ENCODE results near the gene SYCE1L. TPM values are rescaled to one million over a fixed set of nuclear protein-coding genes. Genes with fewer than 3 reads are reported as not detected.

Gene SYCE1L
- total and polyA plus RNA-seq, 7 experiments from 2014 or later = 1.3 to 14.1 (median 4.9) TPM

GRCh38 chr16:77220427-77220826, 21.2 kb downstream of the SYCE1L start:
- H3K4me3 Mint-ChIP-seq = no peak overlapping the region
- no peaks in the 10 kb centered on the region for H3K9me3 Mint-ChIP-seq
- H3K9me3 ChIP-seq (ENCODE audit: control insufficient read depth in 2 of 3, low read length in 3 of 3) = no peaks in the 10 kb centered on the region
- H3K27ac ChIP-seq (ENCODE audit: low read depth, low read length) = no peak overlapping the region
- peak overlapping the region in 1 of 9 donors; percentile 20 for H3K27ac Mint-ChIP-seq
- H3K27me3 Mint-ChIP-seq = peaks cover 0 to 2% (median 0%) of the 10 kb centered on the region in 5 donors
- no peaks in the 10 kb centered on the region for H3K36me3 ChIP-seq (ENCODE audit: control insufficient read depth in 2 of 3, insufficient read depth in 3 of 3, low read length in 3 of 3)
- ChIA-PET POLR2A (no interaction called here), CTCF (no interaction called here)
- peaks cover 0 to 4% (median 0%) of the 10 kb centered on the region in 7 donors for H3K4me1 Mint-ChIP-seq
- H3K36me3 Mint-ChIP-seq = no peaks in the 10 kb centered on the region
- H3K27me3 ChIP-seq (ENCODE audit: control insufficient read depth in 2 of 2, insufficient read depth in 2 of 2, low read length in 2 of 2) = no peaks in the 10 kb centered on the region
- no peak for ATAC-seq
- no peak for DNase-seq
- intact Hi-C loops (cut with micrococcal nuclease) = no loop called here
- no peak overlapping the region for H3K4me3 ChIP-seq (ENCODE audit: low read length)
- no peaks in the 10 kb centered on the region for H3K4me1 ChIP-seq (ENCODE audit: control insufficient read depth in 2 of 2, insufficient read depth in 2 of 2, low read length in 2 of 2)

DNA sequence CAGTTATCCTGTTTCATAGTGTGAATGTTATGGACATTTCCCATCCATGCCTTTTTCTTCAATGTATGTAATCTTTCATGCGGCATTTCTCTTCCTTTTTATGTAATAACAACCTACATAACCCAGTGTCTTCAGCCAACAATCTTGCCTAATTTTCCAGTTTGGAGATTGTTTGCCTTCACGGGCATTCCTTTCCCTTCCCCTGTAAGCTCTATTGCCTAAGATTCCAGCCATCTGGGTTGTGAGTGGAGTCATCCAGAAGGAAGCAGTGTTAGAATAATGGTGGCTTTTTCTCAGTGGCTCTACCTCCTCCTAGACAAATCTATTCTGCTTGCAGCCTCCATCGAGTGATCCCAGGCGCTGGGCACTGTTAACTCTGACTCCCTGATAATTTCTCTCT, 22.3 kb downstream of the SYCE1L start:
- Histone ChIP-seq H3K4me3 (ENCODE audit: low read length) (no peak overlapping the region), H3K27ac (ENCODE audit: low read depth, low read length) (no peak overlapping the region), H3K27me3 (ENCODE audit: control insufficient read depth in 2 of 2, insufficient read depth in 2 of 2, low read length in 2 of 2) (no peaks in the 10 kb centered on the region), H3K36me3 (ENCODE audit: control insufficient read depth in 2 of 3, insufficient read depth in 3 of 3, low read length in 3 of 3) (no peaks in the 10 kb centered on the region), H3K9me3 (ENCODE audit: control insufficient read depth in 2 of 3, low read length in 3 of 3) (no peaks in the 10 kb centered on the region), H3K4me1 (ENCODE audit: control insufficient read depth in 2 of 2, insufficient read depth in 2 of 2, low read length in 2 of 2) (no peaks in the 10 kb centered on the region)
- ATAC-seq (no peak), DNase-seq (no peak)
- CTCF ChIA-PET = no interaction called here
- Mint-ChIP-seq H3K27ac (no peak overlapping the region), H3K4me1 (peaks cover 0 to 4% (median 0%) of the 10 kb centered on the region in 7 donors), H3K27me3 (peaks cover 0 to 4% (median 0%) of the 10 kb centered on the region in 5 donors), H3K9me3 (no peaks in the 10 kb centered on the region), H3K36me3 (no peaks in the 10 kb centered on the region), H3K4me3 (no peak overlapping the region)
- intact Hi-C loops (cut with micrococcal nuclease) = no loop called here
- POLR2A ChIA-PET = no interaction called here

DNA sequence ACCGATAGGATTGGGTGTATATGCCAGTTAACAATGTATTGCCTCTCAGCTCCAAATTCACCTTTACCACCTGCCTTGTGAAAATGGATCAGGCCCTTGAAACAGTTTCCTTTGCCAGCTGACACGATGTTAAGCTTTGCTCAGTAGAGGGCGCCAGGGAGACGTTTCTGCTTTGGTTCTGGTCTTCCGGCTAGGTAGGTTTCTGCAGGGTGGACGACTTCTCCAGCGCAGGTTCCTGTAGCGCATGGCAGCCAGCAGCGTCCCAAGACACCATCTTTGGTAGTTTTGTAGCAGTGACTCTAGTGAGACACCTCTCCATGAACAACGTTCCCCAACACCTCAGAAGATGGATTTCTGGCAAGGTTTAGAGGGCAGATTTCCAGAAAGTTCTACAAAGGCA, 24.0 kb downstream of the SYCE1L start:
- H3K36me3 Mint-ChIP-seq = no peaks in the 10 kb centered on the region
- Histone ChIP-seq H3K4me3 (ENCODE audit: low read length) (no peak overlapping the region), H3K36me3 (ENCODE audit: control insufficient read depth in 2 of 3, insufficient read depth in 3 of 3, low read length in 3 of 3) (no peaks in the 10 kb centered on the region), H3K27me3 (ENCODE audit: control insufficient read depth in 2 of 2, insufficient read depth in 2 of 2, low read length in 2 of 2) (no peaks in the 10 kb centered on the region), H3K9me3 (ENCODE audit: control insufficient read depth in 2 of 3, low read length in 3 of 3) (no peaks in the 10 kb centered on the region), H3K4me1 (ENCODE audit: control insufficient read depth in 2 of 2, insufficient read depth in 2 of 2, low read length in 2 of 2) (no peaks in the 10 kb centered on the region), H3K27ac (ENCODE audit: low read depth, low read length) (no peak overlapping the region)
- DNase-seq (peak in 1 of 9 donors; percentile 10), ATAC-seq (no peak)
- H3K4me1 Mint-ChIP-seq = peaks cover 0 to 4% (median 0%) of the 10 kb centered on the region in 7 donors
- intact Hi-C loops (cut with micrococcal nuclease) = no loop called here
- ChIA-PET CTCF (interaction anchor here (1.1 to 1.4 kb wide), 2 partner anchors 9 to 14 kb away, joined by 3 read pairs; no protein-coding TSS in a partner anchor), POLR2A (no interaction called here)
- no peak overlapping the region for H3K4me3 Mint-ChIP-seq
- peaks cover 0 to 4% (median 0%) of the 10 kb centered on the region in 5 donors for H3K27me3 Mint-ChIP-seq
- no peaks in the 10 kb centered on the region for H3K9me3 Mint-ChIP-seq
- H3K27ac Mint-ChIP-seq = no peak overlapping the region

- H3K27me3 Mint-ChIP-seq = peaks cover 0 to 8% (median 3%) of the 10 kb centered on the region in 5 donors
- DNase-seq (no peak), ATAC-seq (no peak)
- Histone ChIP-seq H3K9me3 (ENCODE audit: control insufficient read depth in 2 of 3, low read length in 3 of 3) (no peaks in the 10 kb centered on the region), H3K36me3 (ENCODE audit: control insufficient read depth in 2 of 3, insufficient read depth in 3 of 3, low read length in 3 of 3) (no peaks in the 10 kb centered on the region), H3K4me1 (ENCODE audit: control insufficient read depth in 2 of 2, insufficient read depth in 2 of 2, low read length in 2 of 2) (no peaks in the 10 kb centered on the region), H3K4me3 (ENCODE audit: low read length) (no peak overlapping the region), H3K27ac (ENCODE audit: low read depth, low read length) (no peak overlapping the region), H3K27me3 (ENCODE audit: control insufficient read depth in 2 of 2, insufficient read depth in 2 of 2, low read length in 2 of 2) (no peaks in the 10 kb centered on the region)
- CTCF ChIA-PET = no interaction called here
- no peak overlapping the region for H3K27ac Mint-ChIP-seq
- intact Hi-C loops (cut with micrococcal nuclease) = no loop called here
- peaks cover 0 to 4% (median 0%) of the 10 kb centered on the region in 7 donors for H3K4me1 Mint-ChIP-seq
- POLR2A ChIA-PET = no interaction called here
- no peak overlapping the region for H3K4me3 Mint-ChIP-seq
- H3K9me3 Mint-ChIP-seq = no peaks in the 10 kb centered on the region
- H3K36me3 Mint-ChIP-seq = no peaks in the 10 kb centered on the region
Measured at GRCh38 chr16:77225182-77225581, 26.0 kb downstream of the SYCE1L start.

DNA sequence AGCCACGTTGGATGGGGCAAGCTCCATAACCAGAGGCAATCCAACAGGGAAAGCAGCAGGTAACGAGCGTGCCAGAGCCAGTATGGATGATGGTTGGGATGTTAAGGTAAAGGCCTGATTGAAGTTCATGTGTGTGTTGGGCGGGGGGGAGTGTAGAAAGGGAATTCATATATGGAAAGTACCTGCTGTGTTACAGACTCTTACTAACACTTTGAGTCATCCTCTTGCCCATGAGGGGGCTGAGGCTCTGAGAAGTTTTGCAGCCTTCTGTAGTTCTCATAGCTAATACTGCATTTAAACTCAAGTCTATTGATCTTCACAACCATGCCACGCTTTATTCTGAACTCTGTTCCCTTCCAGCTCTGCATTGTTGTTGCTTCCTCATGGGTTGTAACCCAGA, 28.5 kb downstream of the SYCE1L start:
- H3K4me3 Mint-ChIP-seq = no peak overlapping the region
- no peaks in the 10 kb centered on the region for H3K36me3 Mint-ChIP-seq
- H3K4me3 ChIP-seq (ENCODE audit: low read length) = no peak overlapping the region
- peaks cover 0 to 4% (median 0%) of the 10 kb centered on the region in 7 donors for H3K4me1 Mint-ChIP-seq
- H3K27ac ChIP-seq (ENCODE audit: low read depth, low read length) = no peak overlapping the region
- H3K9me3 ChIP-seq (ENCODE audit: control insufficient read depth in 2 of 3, low read length in 3 of 3) = no peaks in the 10 kb centered on the region
- no peaks in the 10 kb centered on the region for H3K36me3 ChIP-seq (ENCODE audit: control insufficient read depth in 2 of 3, insufficient read depth in 3 of 3, low read length in 3 of 3)
- H3K9me3 Mint-ChIP-seq = no peaks in the 10 kb centered on the region
- no peaks in the 10 kb centered on the region for H3K4me1 ChIP-seq (ENCODE audit: control insufficient read depth in 2 of 2, insufficient read depth in 2 of 2, low read length in 2 of 2)
- CTCF ChIA-PET = no interaction called here
- H3K27me3 ChIP-seq (ENCODE audit: control insufficient read depth in 2 of 2, insufficient read depth in 2 of 2, low read length in 2 of 2) = no peaks in the 10 kb centered on the region
- no peak overlapping the region for H3K27ac Mint-ChIP-seq
- ATAC-seq = no peak
- intact Hi-C loops (cut with micrococcal nuclease) = no loop called here
- POLR2A ChIA-PET = no interaction called here
- H3K27me3 Mint-ChIP-seq = peaks cover 0 to 14% (median 7%) of the 10 kb centered on the region in 5 donors
- DNase-seq = no peak

- H3K27me3 ChIP-seq (ENCODE audit: control insufficient read depth in 2 of 2, insufficient read depth in 2 of 2, low read length in 2 of 2) = no peaks in the 10 kb centered on the region
- no peaks in the 10 kb centered on the region for H3K36me3 Mint-ChIP-seq
- ChIA-PET POLR2A (interaction anchor here (1.1 kb wide), 1 partner anchor 19 kb away, joined by 3 read pairs; no protein-coding TSS in a partner anchor), CTCF (interaction anchor here (0.8 kb wide), 1 partner anchor 353 kb away, joined by 4 read pairs; no protein-coding TSS in a partner anchor)
- peaks cover 0 to 2% (median under 1%) of the 10 kb centered on the region in 7 donors for H3K4me1 Mint-ChIP-seq
- intact Hi-C loops (cut with micrococcal nuclease) = loop anchor here in 1 of 2 donors (10.0 kb wide), 1 partner anchor 244 kb away; no protein-coding TSS in a partner anchor
- H3K27me3 Mint-ChIP-seq = peaks cover 5 to 30% (median 14%) of the 10 kb centered on the region in 5 donors
- DNase-seq (no peak), ATAC-seq (no peak)
- H3K9me3 Mint-ChIP-seq = no peaks in the 10 kb centered on the region
- no peaks in the 10 kb centered on the region for H3K4me1 ChIP-seq (ENCODE audit: control insufficient read depth in 2 of 2, insufficient read depth in 2 of 2, low read length in 2 of 2)
- no peaks in the 10 kb centered on the region for H3K9me3 ChIP-seq (ENCODE audit: control insufficient read depth in 2 of 3, low read length in 3 of 3)
- no peak overlapping the region for H3K27ac Mint-ChIP-seq
- no peaks in the 10 kb centered on the region for H3K36me3 ChIP-seq (ENCODE audit: control insufficient read depth in 2 of 3, insufficient read depth in 3 of 3, low read length in 3 of 3)
- H3K4me3 Mint-ChIP-seq = no peak overlapping the region
- H3K27ac ChIP-seq (ENCODE audit: low read depth, low read length) = no peak overlapping the region
- no peak overlapping the region for H3K4me3 ChIP-seq (ENCODE audit: low read length)
Measured at GRCh38 chr16:77231047-77231446, 31.8 kb downstream of the SYCE1L start.

DNA sequence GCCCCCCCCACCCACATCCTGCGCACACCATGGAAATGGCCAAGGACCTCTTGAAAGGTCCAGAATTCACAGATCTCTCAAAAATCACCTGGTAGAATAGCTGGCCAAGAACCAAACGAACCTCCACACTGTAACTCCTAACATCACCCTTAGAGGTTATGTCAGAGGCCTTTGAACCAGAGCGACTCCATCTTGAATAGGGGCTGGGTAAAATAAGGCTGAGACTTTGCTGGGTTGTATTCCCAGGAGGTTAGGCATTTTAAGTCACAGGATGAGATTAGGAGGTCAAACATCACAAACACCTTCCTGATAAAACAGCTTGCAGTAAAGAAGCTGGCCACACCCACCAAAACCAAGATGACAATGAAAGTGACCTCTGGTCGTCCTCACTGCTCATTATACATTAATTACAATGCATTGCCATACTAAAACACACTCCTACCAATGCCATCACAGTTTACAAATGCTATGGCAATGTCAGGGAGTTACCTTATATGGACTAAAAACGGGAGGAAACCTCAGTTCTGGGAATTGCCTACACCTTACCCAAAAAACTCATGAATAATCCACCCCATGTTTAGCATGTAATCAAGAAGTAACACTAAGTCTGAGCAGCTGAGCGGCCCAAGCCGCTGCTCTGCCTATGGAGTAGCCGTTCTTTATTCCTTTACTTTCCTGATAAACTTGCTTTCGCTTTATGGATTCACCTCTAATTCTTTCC, 34.8 kb downstream of the SYCE1L start:
- ChIA-PET CTCF (interaction anchor here (6.1 kb wide), 1 partner anchor 349 kb away, joined by 53 read pairs; no protein-coding TSS in a partner anchor), POLR2A (no interaction called here)
- H3K9me3 ChIP-seq (ENCODE audit: control insufficient read depth in 2 of 3, low read length in 3 of 3) = no peaks in the 10 kb centered on the region
- Mint-ChIP-seq H3K36me3 (no peaks in the 10 kb centered on the region), H3K27ac (no peak overlapping the region), H3K9me3 (no peaks in the 10 kb centered on the region), H3K4me1 (peaks cover 0 to 6% (median 5%) of the 10 kb centered on the region in 7 donors), H3K4me3 (no peak overlapping the region), H3K27me3 (peaks cover 12 to 35% (median 18%) of the 10 kb centered on the region in 5 donors)
- DNase-seq (no peak), ATAC-seq (no peak)
- no peaks in the 10 kb centered on the region for H3K4me1 ChIP-seq (ENCODE audit: control insufficient read depth in 2 of 2, insufficient read depth in 2 of 2, low read length in 2 of 2)
- H3K36me3 ChIP-seq (ENCODE audit: control insufficient read depth in 2 of 3, insufficient read depth in 3 of 3, low read length in 3 of 3) = no peaks in the 10 kb centered on the region
- H3K27ac ChIP-seq (ENCODE audit: low read depth, low read length) = no peak overlapping the region
- H3K27me3 ChIP-seq (ENCODE audit: control insufficient read depth in 2 of 2, insufficient read depth in 2 of 2, low read length in 2 of 2) = no peaks in the 10 kb centered on the region
- intact Hi-C loops (cut with micrococcal nuclease) = loop anchor here in 1 of 2 donors (10.0 kb wide), 1 partner anchor 241 kb away; no protein-coding TSS in a partner anchor
- no peak overlapping the region for H3K4me3 ChIP-seq (ENCODE audit: low read length)

Data from naive thymus-derived CD4-positive, alpha-beta T cell (primary cell).